HepG2 (cell line): ENCODE results near the gene FBXL13.

Experiments used
- BRCA1 ChIP-seq: sonication (generic); formaldehyde crosslinking; IDR thresholded peaks from 2 replicates; pipeline ENCODE4 v1.4.0; 2020; ENCODE audit warnings: missing genetic modification reagents
- CREB1 ChIP-seq, 2 experiments: fragments of 450-650 bp in 1 of 2; IDR thresholded peaks; 2 replicates each; pipeline ENCODE4 v1.6.1; 2016 to 2017; ENCODE audit warnings: control low read depth in 1 of 2, mild to moderate bottlenecking in 1 of 2, missing compliant biosample characterization in 1 of 2, missing genetic modification characterization in 1 of 2
- FOSL1 ChIP-seq: sonication (generic); formaldehyde crosslinking; IDR thresholded peaks from 2 replicates; pipeline ENCODE4 v1.9.0; 2021; ENCODE audit warnings: missing genetic modification reagents, borderline replicate concordance
- MYC ChIP-seq: sonication (generic); formaldehyde crosslinking; IDR thresholded peaks from 2 replicates; pipeline ENCODE4 v1.9.0; 2021; ENCODE audit warnings: missing genetic modification reagents, borderline replicate concordance
- NR2C2 ChIP-seq: sonication (generic); formaldehyde crosslinking; IDR thresholded peaks from 2 replicates; pipeline ENCODE4 v1.4.0; 2020; ENCODE audit warnings: missing genetic modification reagents, mild to moderate bottlenecking, moderate library complexity, borderline replicate concordance
- SMAD1 ChIP-seq: sonication (generic); formaldehyde crosslinking; IDR thresholded peaks from 2 replicates; pipeline ENCODE4 v1.4.0; 2020; ENCODE audit warnings: missing genetic modification reagents, low read depth, mild to moderate bottlenecking, borderline replicate concordance
- ZNF747 ChIP-seq: sonication (generic); formaldehyde crosslinking; IDR thresholded peaks from 2 replicates; pipeline ENCODE4 v1.8.1; 2023; ENCODE audit warnings: missing genetic modification reagents, mild to moderate bottlenecking, borderline replicate concordance
- TF ChIP-seq, protein P1 (sequence below): sonication (generic); formaldehyde crosslinking; IDR thresholded peaks from 2 replicates; pipeline ENCODE4 v1.5.0; 2020; ENCODE audit warnings: mild to moderate bottlenecking, missing genetic modification reagents, moderate library complexity
- TF ChIP-seq, protein P2 (sequence below), 2 experiments: IDR thresholded peaks; 2 replicates each; pipeline ENCODE4 v1.6.1; 2011 to 2012; ENCODE audit warnings: low read length in 2 of 2, borderline replicate concordance in 1 of 2, low read depth in 1 of 2, mild to moderate bottlenecking in 1 of 2, moderate library complexity in 1 of 2

DNA sequence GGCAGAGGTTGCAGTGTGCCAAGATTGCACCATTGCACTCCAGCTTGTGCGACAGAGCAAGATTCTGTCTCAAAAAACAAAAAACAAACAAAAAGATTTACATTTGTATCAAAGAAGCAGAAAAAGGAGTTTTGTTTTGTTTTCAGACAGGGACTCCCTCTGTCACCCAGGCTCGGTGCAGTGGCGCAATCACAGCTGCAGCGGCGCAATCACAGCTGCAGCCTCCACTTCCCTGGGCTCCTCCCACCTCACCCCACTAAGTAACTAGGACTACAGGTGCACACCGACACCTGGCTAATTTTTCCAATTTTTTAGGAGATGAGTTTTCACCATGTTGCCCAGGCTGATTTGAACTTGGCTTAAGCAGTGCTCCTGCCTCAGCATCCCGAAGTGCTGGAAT lies 2.2 kb upstream of the FBXL13 start:
- TF ChIP-seq SMAD1 (no peak), BRCA1 (CRISPR knock-in tag) (no peak), MYC (CRISPR knock-in tag) (no peak), ZNF747 (no peak), NR2C2 (CRISPR knock-in tag) (no peak), FOSL1 (CRISPR knock-in tag) (no peak), CREB1 (IDR thresholded peaks at IDR 0.05) (no peak), CREB1 (CRISPR knock-in tag; IDR thresholded peaks at IDR 0.05) (no peak)
- TF ChIP-seq, protein P1, sequence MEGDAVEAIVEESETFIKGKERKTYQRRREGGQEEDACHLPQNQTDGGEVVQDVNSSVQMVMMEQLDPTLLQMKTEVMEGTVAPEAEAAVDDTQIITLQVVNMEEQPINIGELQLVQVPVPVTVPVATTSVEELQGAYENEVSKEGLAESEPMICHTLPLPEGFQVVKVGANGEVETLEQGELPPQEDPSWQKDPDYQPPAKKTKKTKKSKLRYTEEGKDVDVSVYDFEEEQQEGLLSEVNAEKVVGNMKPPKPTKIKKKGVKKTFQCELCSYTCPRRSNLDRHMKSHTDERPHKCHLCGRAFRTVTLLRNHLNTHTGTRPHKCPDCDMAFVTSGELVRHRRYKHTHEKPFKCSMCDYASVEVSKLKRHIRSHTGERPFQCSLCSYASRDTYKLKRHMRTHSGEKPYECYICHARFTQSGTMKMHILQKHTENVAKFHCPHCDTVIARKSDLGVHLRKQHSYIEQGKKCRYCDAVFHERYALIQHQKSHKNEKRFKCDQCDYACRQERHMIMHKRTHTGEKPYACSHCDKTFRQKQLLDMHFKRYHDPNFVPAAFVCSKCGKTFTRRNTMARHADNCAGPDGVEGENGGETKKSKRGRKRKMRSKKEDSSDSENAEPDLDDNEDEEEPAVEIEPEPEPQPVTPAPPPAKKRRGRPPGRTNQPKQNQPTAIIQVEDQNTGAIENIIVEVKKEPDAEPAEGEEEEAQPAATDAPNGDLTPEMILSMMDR (CRISPR knock-in tag): no peak
- TF ChIP-seq, protein P2, sequence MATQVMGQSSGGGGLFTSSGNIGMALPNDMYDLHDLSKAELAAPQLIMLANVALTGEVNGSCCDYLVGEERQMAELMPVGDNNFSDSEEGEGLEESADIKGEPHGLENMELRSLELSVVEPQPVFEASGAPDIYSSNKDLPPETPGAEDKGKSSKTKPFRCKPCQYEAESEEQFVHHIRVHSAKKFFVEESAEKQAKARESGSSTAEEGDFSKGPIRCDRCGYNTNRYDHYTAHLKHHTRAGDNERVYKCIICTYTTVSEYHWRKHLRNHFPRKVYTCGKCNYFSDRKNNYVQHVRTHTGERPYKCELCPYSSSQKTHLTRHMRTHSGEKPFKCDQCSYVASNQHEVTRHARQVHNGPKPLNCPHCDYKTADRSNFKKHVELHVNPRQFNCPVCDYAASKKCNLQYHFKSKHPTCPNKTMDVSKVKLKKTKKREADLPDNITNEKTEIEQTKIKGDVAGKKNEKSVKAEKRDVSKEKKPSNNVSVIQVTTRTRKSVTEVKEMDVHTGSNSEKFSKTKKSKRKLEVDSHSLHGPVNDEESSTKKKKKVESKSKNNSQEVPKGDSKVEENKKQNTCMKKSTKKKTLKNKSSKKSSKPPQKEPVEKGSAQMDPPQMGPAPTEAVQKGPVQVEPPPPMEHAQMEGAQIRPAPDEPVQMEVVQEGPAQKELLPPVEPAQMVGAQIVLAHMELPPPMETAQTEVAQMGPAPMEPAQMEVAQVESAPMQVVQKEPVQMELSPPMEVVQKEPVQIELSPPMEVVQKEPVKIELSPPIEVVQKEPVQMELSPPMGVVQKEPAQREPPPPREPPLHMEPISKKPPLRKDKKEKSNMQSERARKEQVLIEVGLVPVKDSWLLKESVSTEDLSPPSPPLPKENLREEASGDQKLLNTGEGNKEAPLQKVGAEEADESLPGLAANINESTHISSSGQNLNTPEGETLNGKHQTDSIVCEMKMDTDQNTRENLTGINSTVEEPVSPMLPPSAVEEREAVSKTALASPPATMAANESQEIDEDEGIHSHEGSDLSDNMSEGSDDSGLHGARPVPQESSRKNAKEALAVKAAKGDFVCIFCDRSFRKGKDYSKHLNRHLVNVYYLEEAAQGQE (IDR thresholded peaks at IDR 0.05; ENCODE audit: borderline replicate concordance in 1 of 2, low read depth in 1 of 2, low read length in 2 of 2): no peak
